H1 (cell line): ENCODE measurements around the gene ZMPSTE24. TPM values are rescaled to one million over a fixed set of nuclear protein-coding genes. Genes with fewer than 3 reads are reported as not detected.

Experiments used
- CTCF ChIA-PET: fragments of 300-600 bp; sonication (Branson Sonifier 250); formaldehyde crosslinking; loops from one replicate; lab custom pipeline; 2021; ENCODE audit not compliant: partially characterized antibody; lab: Charles Lee
- POLR2A ChIA-PET: fragments of 300-600 bp; sonication (Branson Sonifier 250); formaldehyde crosslinking; loops from one replicate; lab custom pipeline; 2021; ENCODE audit warnings: inconsistent platforms; ENCODE audit not compliant: partially characterized antibody; lab: Charles Lee
- DNase-seq, 2 experiments: peaks; one replicate each; pipeline versions ENCODE4 v3.0.0 to v3.0.0-alpha.2; 2010 to 2022; ENCODE audit warnings: low spot score in 2 of 2, low read depth in 1 of 2, mixed read lengths in 1 of 2
- FAIRE-seq: peaks from 2 replicates; lab custom pipeline; 2011; peaks lifted over from hg19 to GRCh38; lab: Jason Lieb, UNC
- H2AFZ ChIP-seq: 2 replicates; pipeline ENCODE4 v1.8.1; 2012; ENCODE audit warnings: low read length, inconsistent platforms
- H2AK5ac ChIP-seq: 2 replicates; pipeline ENCODE4 v1.6.1; 2013; ENCODE audit warnings: low read depth, low read length
- H2BK120ac ChIP-seq: replicated peaks from 2 replicates; pipeline ENCODE3; 2013; ENCODE audit warnings: low read depth, low read length, inconsistent platforms
- H2BK12ac ChIP-seq: 2 replicates; pipeline ENCODE4 v1.6.1; 2013; ENCODE audit warnings: low read depth, low read length
- H2BK15ac ChIP-seq: 2 replicates; pipeline ENCODE4 v1.6.1; 2013; ENCODE audit warnings: low read length
- H2BK20ac ChIP-seq: 2 replicates; pipeline ENCODE4 v1.6.1; 2013; ENCODE audit warnings: low read length
- H2BK5ac ChIP-seq: 2 replicates; pipeline ENCODE4 v1.6.1; 2013; ENCODE audit warnings: low read depth, low read length
- H3K14ac ChIP-seq: 2 replicates; pipeline ENCODE4 v1.6.1; 2013; ENCODE audit warnings: inconsistent platforms; ENCODE audit not compliant: insufficient read length
- H3K18ac ChIP-seq: 2 replicates; pipeline ENCODE4 v1.6.1; 2013; ENCODE audit warnings: low read length; ENCODE audit errors: extremely low read depth
- H3K23ac ChIP-seq: 2 replicates; pipeline ENCODE4 v1.6.1; 2013; ENCODE audit warnings: inconsistent platforms; ENCODE audit not compliant: insufficient read length
- H3K23me2 ChIP-seq: 2 replicates; pipeline ENCODE4 v1.6.1; 2013; ENCODE audit warnings: low read depth, low read length
- H3K27ac ChIP-seq: 2 replicates; pipeline ENCODE4 v1.6.1; 2011; ENCODE audit warnings: low read depth, low read length, inconsistent platforms
- H3K27me3 ChIP-seq, 4 experiments: replicated peaks in 1 of 4; 1 replicate in 1 of 4; 2 replicates in 3 of 4; pipeline versions ENCODE4 v1.6.1 to v1.8.1; 2011 to 2013; ENCODE audit warnings: low read length in 3 of 4, mild to moderate bottlenecking in 3 of 4, inconsistent platforms in 2 of 4, mixed read lengths in 2 of 4, moderate library complexity in 1 of 4; ENCODE audit not compliant: control insufficient read depth in 3 of 4, insufficient read depth in 3 of 4; ENCODE audit errors: extremely low read depth in 1 of 4
- H3K36me3 ChIP-seq, 4 experiments: 2 replicates each; pipeline versions ENCODE4 v1.6.1 to v1.8.1; 2011 to 2013; ENCODE audit warnings: mild to moderate bottlenecking in 4 of 4, low read length in 3 of 4, moderate library complexity in 2 of 4, control low read depth in 1 of 4, inconsistent platforms in 1 of 4; ENCODE audit not compliant: insufficient read depth in 4 of 4, control insufficient read depth in 2 of 4
- H3K4ac ChIP-seq: replicated peaks from 2 replicates; pipeline ENCODE3; 2013; ENCODE audit warnings: low read length, low read depth, mixed read lengths, inconsistent platforms; ENCODE audit not compliant: insufficient read length
- H3K4me1 ChIP-seq, 4 experiments: replicated peaks in 1 of 4; 1 replicate in 1 of 4; 2 replicates in 3 of 4; pipeline versions ENCODE4 v1.6.1 to v1.8.1; 2011 to 2013; ENCODE audit warnings: low read length in 3 of 4, inconsistent platforms in 2 of 4, mixed read lengths in 1 of 4; ENCODE audit not compliant: insufficient read depth in 4 of 4, control insufficient read depth in 3 of 4
- H3K4me2 ChIP-seq, 2 experiments: 2 replicates each; pipeline versions ENCODE4 v1.6.1 to v1.8.1; 2011 to 2013; ENCODE audit warnings: low read depth in 2 of 2, low read length in 2 of 2, control low read depth in 1 of 2, inconsistent platforms in 1 of 2, mild to moderate bottlenecking in 1 of 2; ENCODE audit not compliant: insufficient read depth in 1 of 2
- H3K4me3 ChIP-seq, 4 experiments: fragments of 200-600, 300-600 bp in 1 of 4; sonication (generic), shearing (Covaris generic), sonication (Bioruptor Twin) in 1 of 4; 2 replicates each; pipeline versions ENCODE4 v1.5.1 to v1.8.1; 2011 to 2016; ENCODE audit warnings: low read length in 4 of 4, low read depth in 3 of 4, control low read depth in 2 of 4, inconsistent platforms in 2 of 4, mild to moderate bottlenecking in 2 of 4, mixed read lengths in 1 of 4, moderate library complexity in 1 of 4; ENCODE audit not compliant: insufficient read depth in 2 of 4; ENCODE audit errors: extremely low read depth in 1 of 4
- H3K56ac ChIP-seq: replicated peaks from 2 replicates; pipeline ENCODE3; 2013; ENCODE audit warnings: low read depth, mild to moderate bottlenecking, mixed read lengths, low read length, inconsistent platforms; ENCODE audit not compliant: insufficient read length
- H3K79me1 ChIP-seq: 2 replicates; pipeline ENCODE4 v1.6.1; 2013; ENCODE audit warnings: low read depth, low read length, control low read depth
- H3K79me2 ChIP-seq, 2 experiments: 2 replicates each; pipeline versions ENCODE4 v1.6.1 to v1.8.1; 2012 to 2013; ENCODE audit warnings: low read length in 2 of 2, mild to moderate bottlenecking in 2 of 2, inconsistent platforms in 1 of 2; ENCODE audit not compliant: insufficient read depth in 2 of 2, control insufficient read depth in 1 of 2
- H3K9ac ChIP-seq, 4 experiments: replicated peaks in 1 of 4; 1 replicate in 1 of 4; 2 replicates in 3 of 4; pipeline versions ENCODE4 v1.6.1 to v1.8.1; 2011 to 2013; ENCODE audit warnings: low read depth in 3 of 4, low read length in 3 of 4, control low read depth in 2 of 4, mild to moderate bottlenecking in 2 of 4, moderate library complexity in 2 of 4, inconsistent platforms in 1 of 4; ENCODE audit errors: extremely low read depth in 1 of 4
- H3K9me3 ChIP-seq, 2 experiments: 2 replicates each; pipeline versions ENCODE4 v1.6.1 to v1.8.1; 2012 to 2013; ENCODE audit warnings: mild to moderate bottlenecking in 2 of 2, moderate library complexity in 2 of 2, control low read depth in 1 of 2, inconsistent platforms in 1 of 2, low read depth in 1 of 2, low read length in 1 of 2, mixed read lengths in 1 of 2; ENCODE audit not compliant: insufficient read depth in 2 of 2
- H4K20me1 ChIP-seq, 2 experiments: replicated peaks in 1 of 2; 2 replicates each; pipeline versions ENCODE3 to v1.8.1; 2011 to 2013; ENCODE audit warnings: inconsistent platforms in 2 of 2, low read length in 2 of 2, mild to moderate bottlenecking in 1 of 2; ENCODE audit not compliant: insufficient read depth in 2 of 2, control insufficient read depth in 1 of 2
- H4K5ac ChIP-seq: 2 replicates; pipeline ENCODE4 v1.6.1; 2013; ENCODE audit warnings: low read length, low read depth, mixed read lengths, inconsistent platforms; ENCODE audit not compliant: insufficient read length
- H4K8ac ChIP-seq: 2 replicates; pipeline ENCODE4 v1.8.0; 2013; ENCODE audit warnings: mild to moderate bottlenecking, moderate library complexity, low read length, inconsistent platforms; ENCODE audit not compliant: insufficient read depth; ENCODE audit errors: extremely low read depth
- H4K91ac ChIP-seq: replicated peaks from 2 replicates; pipeline ENCODE3; 2013; ENCODE audit warnings: low read length, mixed read lengths, inconsistent platforms; ENCODE audit not compliant: insufficient read length
- ATF2 ChIP-seq: IDR thresholded peaks from 2 replicates; pipeline ENCODE4 v1.6.1; 2012; ENCODE audit warnings: low read length, inconsistent platforms
- E2F6 ChIP-seq: IDR thresholded peaks from 2 replicates; pipeline ENCODE4 v1.6.1; 2012; ENCODE audit warnings: inconsistent platforms
- JUND ChIP-seq: IDR thresholded peaks from 2 replicates; pipeline ENCODE4 v1.6.1; 2011; ENCODE audit warnings: mild to moderate bottlenecking, improper control_type of control experiment, low read length
- KDM4A ChIP-seq: IDR thresholded peaks from one replicate; pipeline ENCODE4 v1.7.1; 2012; ENCODE audit warnings: low read depth, mild to moderate bottlenecking, moderate library complexity, low read length, inconsistent platforms; ENCODE audit not compliant: severe bottlenecking
- KDM5A ChIP-seq: fragments of 200-600 bp; IDR thresholded peaks from 2 replicates; pipeline ENCODE4 v1.7.1; 2012; ENCODE audit warnings: mild to moderate bottlenecking, low read length, inconsistent platforms, mixed read lengths
- POLR2A ChIP-seq, 2 experiments: IDR thresholded peaks; 1 replicate in 1 of 2; 2 replicates in 1 of 2; pipeline ENCODE4 v1.6.1; 2011; ENCODE audit warnings: low read depth in 2 of 2, low read length in 2 of 2, mild to moderate bottlenecking in 2 of 2; ENCODE audit errors: control extremely low read depth in 1 of 2
- RBBP5 ChIP-seq: IDR thresholded peaks from 2 replicates; pipeline ENCODE4 v1.7.1; 2012; ENCODE audit warnings: low read depth, mild to moderate bottlenecking, inconsistent platforms, low read length, moderate library complexity, borderline replicate concordance
- SRF ChIP-seq: IDR thresholded peaks from 2 replicates; pipeline ENCODE4 v1.6.1; 2011; ENCODE audit warnings: mild to moderate bottlenecking, low read depth, low read length, moderate library complexity
- TCF12 ChIP-seq: IDR thresholded peaks from 2 replicates; pipeline ENCODE4 v1.6.1; 2011; ENCODE audit warnings: low read depth, mild to moderate bottlenecking, low read length
- USF2 ChIP-seq: IDR thresholded peaks from 2 replicates; pipeline ENCODE4 v1.6.1; 2011; ENCODE audit warnings: low read length, improper control_type of control experiment
- ZNF274 ChIP-seq: IDR thresholded peaks from 2 replicates; pipeline ENCODE4 v1.7.0; 2012; ENCODE audit warnings: low read length, borderline replicate concordance; ENCODE audit errors: extremely low read depth
- WGBS, 2 experiments: shearing (Covaris generic) in 1 of 2; methylation state at CpG; one replicate each; pipeline versions ENCODE4 v1.1.6 to v1.1.7; 2013 to 2015; ENCODE audit warnings: low lambda C conversion rate in 2 of 2, mixed read lengths in 2 of 2, inconsistent platforms in 1 of 2, low coverage in 1 of 2, missing lambda C conversion rate in 1 of 2; ENCODE audit not compliant: insufficient replicate concordance in 2 of 2, insufficient coverage in 1 of 2, insufficient read length in 1 of 2; ENCODE audit errors: extremely low coverage in 1 of 2, missing lambda C conversion rate in 1 of 2; 5-methylcytosine and 5-hydroxymethylcytosine counted together
- polyA plus RNA-seq, 7 experiments: library from polyadenylated mRNA; depleted of rRNA in 3 of 7; stranded (reverse) in 5 of 7; unstranded in 2 of 7; fragments of >200 nt in 5 of 7; fragments of 200-250 nt in 2 of 7; gene quantifications; 1 replicate in 5 of 7; 2 replicates in 1 of 7; 4 replicates in 1 of 7; pipeline versions ENCODE4 v1.2.1 to v1.2.3, GENCODE V29; 2011 to 2013; ENCODE audit warnings: missing spikeins in 2 of 7, mixed read lengths in 2 of 7
- total RNA-seq: library from RNA; stranded (reverse); fragmentation: NEBNext Ultra II Directional; extraction: Animal tissue kit (Norgen Biotek cat#: 25700); gene quantifications from 2 replicates; pipeline ENCODE4 v1.2.1, GENCODE V29; 2021

ZMPSTE24 gene
- total and polyA plus RNA-seq, 2 of the 8 experiments (the other 6 are each of a cell fraction or from before 2014, with no cell fraction given), result 12.7 to 42.9 TPM

GRCh38 chr1:40240390-40240789, 17.6 kb upstream of the ZMPSTE24 start:
- Histone ChIP-seq H4K8ac (no peak overlapping the region), H2AK5ac (no peak overlapping the region), H3K4me2 (no peak overlapping the region), H3K23me2 (no peaks in the 10 kb centered on the region), H3K23ac (no peak overlapping the region), H3K36me3 (peaks cover 12 to 31% (median 27%) of the 10 kb centered on the region in 4 experiments), H3K4me3 (no peak overlapping the region), H4K20me1 (no peaks in the 10 kb centered on the region), H4K91ac (no peak overlapping the region), H3K9ac (no peak overlapping the region), H2BK5ac (no peak overlapping the region), H3K14ac (no peak overlapping the region), H3K9me3 (no peaks in the 10 kb centered on the region), H3K27me3 (peaks cover 0 to 1% (median 0%) of the 10 kb centered on the region in 4 experiments; a peak in 1 of 7 replicates), H3K56ac (no peak overlapping the region), H2BK120ac (no peak overlapping the region), H3K79me2 (no peaks in the 10 kb centered on the region), H2BK12ac (no peak overlapping the region), H3K4me1 (no peaks in the 10 kb centered on the region), H2AFZ (no peak overlapping the region), H4K5ac (no peak overlapping the region), H2BK15ac (no peak overlapping the region), H3K4ac (no peak overlapping the region), H3K27ac (no peak overlapping the region), H2BK20ac (no peak overlapping the region), H3K79me1 (no peaks in the 10 kb centered on the region), H3K18ac (no peak overlapping the region)
- WGBS, 2 experiments, result 92% methylated on average over 2 of the region's 2 CpGs; no CpG with 5 or more reads in 1 of the 2 experiments
- CTCF ChIA-PET, result interaction anchor here (0.6 to 3.4 kb wide), 7 partner anchors 10 to 182 kb away, joined by 3 to 13 read pairs (median 3); no protein-coding TSS in a partner anchor
- no peak for FAIRE-seq
- POLR2A ChIA-PET, result interaction anchor here (1.2 kb wide), 1 partner anchor 87 kb away, joined by 3 read pairs; no protein-coding TSS in a partner anchor
- DNase-seq, result no peak
- TF ChIP-seq POLR2A (IDR thresholded peaks at IDR 0.05; ENCODE audit: control extremely low read depth in 1 of 2, low read depth in 2 of 2, low read length in 2 of 2) (no peak), SRF (no peak), ATF2 (no peak), JUND (no peak), USF2 (no peak), RBBP5 (no peak), ZNF274 (no peak), TCF12 (no peak), KDM5A (no peak), E2F6 (no peak), KDM4A (no peak)
